Vagina (tissue), 2 donors: Measurements from ENCODE around the gene USP47.

ENCODE experiments used
- POLR2A ChIP-seq, 2 donors: fragments of 450-650 bp; IDR thresholded peaks; one replicate each; pipeline ENCODE4 v1.6.1; 2017; ENCODE audit warnings: antibody characterized with exemption in 2 of 2, mild to moderate bottlenecking in 2 of 2, moderate library complexity in 2 of 2
- POLR2AphosphoS5 ChIP-seq, 2 donors: sonication (generic); formaldehyde crosslinking; IDR thresholded peaks; one replicate each; pipeline ENCODE4 v1.9.0; 2017; ENCODE audit warnings: antibody characterized with exemption in 2 of 2, mild to moderate bottlenecking in 2 of 2, low read depth in 1 of 2; ENCODE audit not compliant: insufficient read depth in 1 of 2
- TF ChIP-seq, protein P1 (sequence below), 3 experiments: fragments of 450-650 bp in 2 of 3; fragments of 200-600 bp in 1 of 3; sonication (generic) in 1 of 3; IDR thresholded peaks; one replicate each; pipeline ENCODE4 v1.5.1; 2017 to 2019; ENCODE audit warnings: antibody characterized with exemption in 3 of 3, mild to moderate bottlenecking in 2 of 3, moderate library complexity in 2 of 3

GRCh38 chr11:11826260-11826659, 15.5 kb upstream of the USP47 start:
- no peak for TF ChIP-seq POLR2A (IDR thresholded peaks at IDR 0.05)
- TF ChIP-seq, protein P1, sequence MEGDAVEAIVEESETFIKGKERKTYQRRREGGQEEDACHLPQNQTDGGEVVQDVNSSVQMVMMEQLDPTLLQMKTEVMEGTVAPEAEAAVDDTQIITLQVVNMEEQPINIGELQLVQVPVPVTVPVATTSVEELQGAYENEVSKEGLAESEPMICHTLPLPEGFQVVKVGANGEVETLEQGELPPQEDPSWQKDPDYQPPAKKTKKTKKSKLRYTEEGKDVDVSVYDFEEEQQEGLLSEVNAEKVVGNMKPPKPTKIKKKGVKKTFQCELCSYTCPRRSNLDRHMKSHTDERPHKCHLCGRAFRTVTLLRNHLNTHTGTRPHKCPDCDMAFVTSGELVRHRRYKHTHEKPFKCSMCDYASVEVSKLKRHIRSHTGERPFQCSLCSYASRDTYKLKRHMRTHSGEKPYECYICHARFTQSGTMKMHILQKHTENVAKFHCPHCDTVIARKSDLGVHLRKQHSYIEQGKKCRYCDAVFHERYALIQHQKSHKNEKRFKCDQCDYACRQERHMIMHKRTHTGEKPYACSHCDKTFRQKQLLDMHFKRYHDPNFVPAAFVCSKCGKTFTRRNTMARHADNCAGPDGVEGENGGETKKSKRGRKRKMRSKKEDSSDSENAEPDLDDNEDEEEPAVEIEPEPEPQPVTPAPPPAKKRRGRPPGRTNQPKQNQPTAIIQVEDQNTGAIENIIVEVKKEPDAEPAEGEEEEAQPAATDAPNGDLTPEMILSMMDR (IDR thresholded peaks at IDR 0.05) = no peak
- no peak for TF ChIP-seq POLR2AphosphoS5 (IDR thresholded peaks at IDR 0.05; ENCODE audit: insufficient read depth in 1 of 2, low read depth in 1 of 2)
